KOPT-K1 (cell line): ENCODE measurements around the gene WDR7.

Experiments
- H3K27ac ChIP-seq: fragments of 200-600 bp; sonication (generic); 2 replicates; pipeline ENCODE4 v1.5.1; 2016; ENCODE audit warnings: antibody characterized with exemption, mild to moderate bottlenecking, low read depth, low read length; ENCODE audit not compliant: poor library complexity, severe bottlenecking
- H3K36me3 ChIP-seq: fragments of 200-600 bp; sonication (generic); 2 replicates; pipeline ENCODE4 v1.5.1; 2017; ENCODE audit warnings: antibody characterized with exemption, mild to moderate bottlenecking, low read length, moderate library complexity; ENCODE audit not compliant: insufficient read depth
- H3K9me3 ChIP-seq: fragments of 200-600 bp; sonication (generic); 2 replicates; pipeline ENCODE4 v1.5.1; 2017; ENCODE audit warnings: antibody characterized with exemption, low read length, mild to moderate bottlenecking; ENCODE audit not compliant: insufficient read depth, poor library complexity, severe bottlenecking

Gene WDR7

GRCh38 chr18:57030417-57030816, 379.3 kb downstream of the WDR7 start:
- Histone ChIP-seq H3K27ac (no peak overlapping the region), H3K9me3 (no peaks in the 10 kb centered on the region), H3K36me3 (0 out of 2 replicates have a peak, but pooled peaks cover 7% of the 10 kb centered on the region)

- Histone ChIP-seq H3K9me3 (no peaks in the 10 kb centered on the region), H3K36me3 (no peaks in the 10 kb centered on the region), H3K27ac (no peak overlapping the region)
Observed at GRCh38 chr18:57035590-57035989, 384.4 kb downstream of the WDR7 start.

DNA sequence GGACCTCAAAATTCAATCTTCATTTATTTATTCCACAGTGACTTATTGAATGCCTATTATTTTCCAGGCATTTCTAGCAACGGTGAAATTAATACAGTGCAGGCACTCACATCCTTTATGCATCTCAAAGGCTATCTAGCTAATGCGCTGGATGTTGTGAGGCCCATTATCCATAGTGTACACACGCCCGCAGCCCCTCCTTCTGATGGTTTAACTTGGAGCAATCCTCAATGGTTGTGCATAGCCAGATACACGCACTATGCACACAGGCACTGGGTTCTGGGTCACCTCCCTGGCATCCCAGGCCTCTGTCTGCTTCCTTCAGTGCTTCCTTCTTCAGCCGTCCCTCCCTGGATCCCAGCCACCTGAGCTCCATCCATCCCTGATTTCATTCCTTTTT, 387.2 kb downstream of the WDR7 start:
- H3K27ac ChIP-seq: no peak overlapping the region

GRCh38 chr18:57040175-57040574, 389.0 kb downstream of the WDR7 start:
- Histone ChIP-seq H3K27ac (no peak overlapping the region), H3K36me3 (no peaks in the 10 kb centered on the region)

More for the DNA sequence above, 387.2 kb downstream of the WDR7 start:
- no peaks in the 10 kb centered on the region for H3K9me3 ChIP-seq
- H3K36me3 ChIP-seq: no peaks in the 10 kb centered on the region

GRCh38 chr18:57043241-57043640, 392.1 kb downstream of the WDR7 start:
- H3K9me3 ChIP-seq: no peaks in the 10 kb centered on the region
- no peak overlapping the region for H3K27ac ChIP-seq
- no peaks in the 10 kb centered on the region for H3K36me3 ChIP-seq

More at GRCh38 chr18:57040175-57040574, 389.0 kb downstream of the WDR7 start:
- no peaks in the 10 kb centered on the region for H3K9me3 ChIP-seq

- Histone ChIP-seq H3K9me3 (no peaks in the 10 kb centered on the region), H3K36me3 (no peaks in the 10 kb centered on the region), H3K27ac (no peak overlapping the region)
Observed at GRCh38 chr18:57048351-57048750, 397.2 kb downstream of the WDR7 start.

GRCh38 chr18:57048859-57049258, 397.7 kb downstream of the WDR7 start:
- Histone ChIP-seq H3K9me3 (no peaks in the 10 kb centered on the region), H3K27ac (no peak overlapping the region), H3K36me3 (no peaks in the 10 kb centered on the region)

GRCh38 chr18:57050310-57050949, 399.3 kb downstream of the WDR7 start:
- Histone ChIP-seq H3K9me3 (no peaks in the 10 kb centered on the region), H3K36me3 (no peaks in the 10 kb centered on the region), H3K27ac (no peak overlapping the region)

DNA sequence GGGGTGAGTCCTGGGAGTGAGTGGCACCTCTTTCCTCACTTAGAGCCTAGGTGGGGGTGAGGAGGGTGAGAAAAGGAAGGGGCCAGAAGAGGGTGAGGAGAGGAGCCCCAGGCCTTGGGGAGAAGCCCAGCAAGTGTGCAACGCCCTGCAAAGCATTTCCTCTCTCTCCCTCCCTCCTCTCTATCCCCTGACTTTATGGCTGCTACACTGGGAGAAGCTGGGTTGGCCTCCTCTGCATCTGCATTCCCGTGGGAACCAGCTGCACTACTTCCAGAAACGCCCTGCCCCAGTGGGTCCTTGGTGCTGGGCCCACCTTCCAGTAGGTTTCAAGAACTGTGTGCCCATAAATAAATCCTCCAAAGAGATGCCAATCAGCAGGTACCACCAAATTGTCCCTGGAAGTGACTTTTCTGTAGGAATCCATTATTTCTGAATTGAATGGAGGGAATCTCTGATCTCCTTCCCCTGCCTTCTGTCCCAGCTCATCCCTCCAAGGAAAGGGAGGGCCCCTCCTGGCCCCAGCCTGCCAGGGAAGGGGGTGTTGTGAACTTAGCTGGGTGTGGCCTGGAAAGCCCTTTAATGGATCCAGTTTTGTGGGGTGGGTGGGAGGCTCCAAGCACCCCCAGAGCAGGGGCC, 400.0 kb downstream of the WDR7 start:
- no peaks in the 10 kb centered on the region for H3K9me3 ChIP-seq
- H3K36me3 ChIP-seq: no peaks in the 10 kb centered on the region
- no peak overlapping the region for H3K27ac ChIP-seq

GRCh38 chr18:57051657-57052044, 400.5 kb downstream of the WDR7 start:
- H3K36me3 ChIP-seq: no peaks in the 10 kb centered on the region
- no peak overlapping the region for H3K27ac ChIP-seq
- H3K9me3 ChIP-seq: no peaks in the 10 kb centered on the region

- Histone ChIP-seq H3K36me3 (no peaks in the 10 kb centered on the region), H3K9me3 (no peaks in the 10 kb centered on the region), H3K27ac (no peak overlapping the region)
Observed at GRCh38 chr18:57052173-57052572, 401.0 kb downstream of the WDR7 start.

DNA sequence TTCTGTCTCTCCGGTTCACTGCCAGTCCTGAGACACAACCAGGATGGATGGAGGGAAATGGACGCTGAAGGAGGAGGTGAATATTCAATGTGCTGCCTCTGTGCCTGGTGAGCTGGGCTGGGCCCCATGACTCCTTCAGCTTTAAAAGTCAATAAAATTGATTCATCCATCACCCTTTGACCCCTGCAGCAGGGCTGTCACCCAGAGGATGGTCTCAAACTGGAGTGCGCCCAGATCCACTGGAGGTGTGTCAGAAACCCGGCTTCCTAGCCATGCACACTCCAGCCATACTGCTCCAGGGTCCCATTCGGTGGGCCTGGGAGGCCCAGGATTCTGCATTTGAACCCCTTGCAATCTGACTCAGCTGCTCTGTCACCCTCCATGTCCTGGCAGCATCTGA, 401.6 kb downstream of the WDR7 start:
- no peaks in the 10 kb centered on the region for H3K36me3 ChIP-seq
- H3K27ac ChIP-seq: no peak overlapping the region

GRCh38 chr18:57054891-57055290, 403.7 kb downstream of the WDR7 start:
- Histone ChIP-seq H3K27ac (no peak overlapping the region), H3K36me3 (no peaks in the 10 kb centered on the region), H3K9me3 (no peaks in the 10 kb centered on the region)

More for the DNA sequence above, 401.6 kb downstream of the WDR7 start:
- no peaks in the 10 kb centered on the region for H3K9me3 ChIP-seq

GRCh38 chr18:57057890-57058289, 406.7 kb downstream of the WDR7 start:
- Histone ChIP-seq H3K27ac (no peak overlapping the region), H3K9me3 (no peaks in the 10 kb centered on the region), H3K36me3 (no peaks in the 10 kb centered on the region)

DNA sequence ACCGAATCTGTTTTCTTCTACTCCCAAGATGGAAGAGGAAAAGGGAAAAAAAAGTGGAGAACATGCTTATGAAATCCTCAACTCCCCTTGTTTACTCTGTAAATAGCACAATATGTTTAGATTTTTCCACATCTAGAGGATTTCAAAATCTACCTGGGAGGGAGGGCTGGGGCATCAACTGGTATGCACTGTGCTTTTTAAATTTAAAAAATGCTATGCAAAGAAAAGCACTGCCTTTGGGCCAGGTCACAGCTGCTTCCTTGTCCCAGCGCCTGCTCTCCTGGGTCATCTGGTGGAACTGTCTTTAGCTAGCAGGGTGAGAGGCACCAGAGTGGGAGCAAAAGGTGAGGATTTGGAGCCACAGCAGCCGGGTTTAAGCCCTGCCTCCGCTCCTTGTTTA, 407.6 kb downstream of the WDR7 start:
- H3K27ac ChIP-seq: no peak overlapping the region
- H3K36me3 ChIP-seq: no peaks in the 10 kb centered on the region
- H3K9me3 ChIP-seq: no peaks in the 10 kb centered on the region

DNA sequence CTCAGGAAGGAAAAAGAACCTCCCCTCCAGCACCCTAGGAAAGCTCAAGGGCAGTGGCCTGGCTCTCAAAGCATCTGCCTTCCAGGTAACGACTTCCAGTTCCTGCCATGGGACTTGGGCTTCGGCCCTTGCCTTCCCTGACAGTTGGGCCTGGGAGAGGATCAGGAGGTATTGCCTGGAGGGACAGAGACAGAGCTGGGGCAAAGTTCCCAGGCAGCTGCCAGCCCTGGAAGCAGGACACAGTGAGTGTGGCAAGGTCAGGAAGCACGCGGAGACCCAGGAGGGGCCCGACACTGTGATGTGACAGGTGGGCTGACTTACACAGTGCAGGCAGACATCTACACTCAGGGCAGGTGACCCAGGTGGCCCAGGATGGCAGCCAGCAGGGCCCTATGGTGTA, 408.2 kb downstream of the WDR7 start:
- H3K36me3 ChIP-seq: no peaks in the 10 kb centered on the region
- H3K9me3 ChIP-seq: no peaks in the 10 kb centered on the region
- no peak overlapping the region for H3K27ac ChIP-seq
